ENCODE data around the gene SALL4. TPM values are rescaled to one million over a fixed set of nuclear protein-coding genes. Genes with fewer than 3 reads are reported as not detected.

SALL4 gene
- total RNA-seq (1 to 10 TPM in 1 of 2 donors, under 1 TPM in 1; 0.74 to 3.8 TPM), polyA plus RNA-seq (under 1 TPM; 0.06 to 0.12 TPM)
- long read RNA-seq, donor 1, partial matches to known transcripts, result 27 of 27 reads
- long read RNA-seq, donor 1, other reads (novel, unspliced or antisense), result 0 of 27 reads
- long read RNA-seq, donor 2, result 0 reads
- long read RNA-seq, donor 3, partial matches to known transcripts, result 0 of 1 reads
- long read RNA-seq, donor 3, other reads (novel, unspliced or antisense), result 0 of 1 reads
- long read RNA-seq, donor 4, result 0 reads
- long read RNA-seq, donor 5, full-length matches to known transcripts, result 2 of 2 reads
- long read RNA-seq, donor 5, partial matches to known transcripts, result 0 of 2 reads
- long read RNA-seq, donor 5, other reads (novel, unspliced or antisense), result 0 of 2 reads

GRCh38 chr20:51802170-51802751 lies at the start of gene SALL4:
TSS of gene SALL4 (minus strand) at chr20:51802521. CDS start at chr20:51802408, 113 bp downstream.
- Histone ChIP-seq H3K9ac (ENCODE audit: insufficient read depth in 1 of 2, low read length in 2 of 2) (peak within 1 kb of the TSS; percentile 0 to 72), H3K27ac (ENCODE audit: low read depth in 1 of 2, low read length in 1 of 2) (no peak within 1 kb of the TSS), H3K4me1 (ENCODE audit: control insufficient read depth in 5 of 5, insufficient read depth in 5 of 5, low read length in 5 of 5) (peaks cover 4 to 28% (median 9%) of the 10 kb centered on the region in 5 donors), H3K4me3 (no peak within 1 kb of the TSS), H3K27me3 (ENCODE audit: control insufficient read depth in 3 of 3, insufficient read depth in 3 of 3, low read length in 2 of 3) (no peaks in the 10 kb centered on the region), H3K9me3 (ENCODE audit: control insufficient read depth in 4 of 4, insufficient read depth in 3 of 4, low read length in 3 of 4) (no peaks in the 10 kb centered on the region), H3K36me3 (ENCODE audit: control insufficient read depth in 4 of 4, insufficient read depth in 4 of 4, low read length in 4 of 4) (no peaks in the 10 kb centered on the region)
- peak; percentile 73 to 89 (median 86) for DNase-seq
- 34 to 56% methylated on average over 29 to 44 of the region's 44 CpGs for WGBS, 2 donors
- no peak for TF ChIP-seq CTCF (IDR thresholded peaks at IDR 0.05; ENCODE audit: control extremely low read depth, extremely low read depth)
- ATAC-seq (ENCODE audit: insufficient read depth, low FRiP score), result no peak

- no peaks in the 10 kb centered on the region for H3K27me3 ChIP-seq (ENCODE audit: control insufficient read depth in 3 of 3, insufficient read depth in 3 of 3, low read length in 2 of 3)
- no peak for DNase-seq
- H3K4me3 ChIP-seq, result no peak overlapping the region
- 82 to 91% methylated on average over 2 of the region's 2 CpGs for WGBS, 2 donors
- no peak overlapping the region for H3K9ac ChIP-seq (ENCODE audit: insufficient read depth in 1 of 2, low read length in 2 of 2)
- ATAC-seq (ENCODE audit: insufficient read depth, low FRiP score), result no peak
- H3K36me3 ChIP-seq (ENCODE audit: control insufficient read depth in 4 of 4, insufficient read depth in 4 of 4, low read length in 4 of 4), result no peaks in the 10 kb centered on the region
- TF ChIP-seq CTCF (IDR thresholded peaks at IDR 0.05; ENCODE audit: control extremely low read depth, extremely low read depth), result no peak
- no peak overlapping the region for H3K27ac ChIP-seq (ENCODE audit: low read depth in 1 of 2, low read length in 1 of 2)
- no peaks in the 10 kb centered on the region for H3K4me1 ChIP-seq (ENCODE audit: control insufficient read depth in 5 of 5, insufficient read depth in 5 of 5, low read length in 5 of 5)
- no peaks in the 10 kb centered on the region for H3K9me3 ChIP-seq (ENCODE audit: control insufficient read depth in 4 of 4, insufficient read depth in 3 of 4, low read length in 3 of 4)
These were observed 46.0 kb upstream of the SALL4 start for GRCh38 chr20:51848346-51848745.

- 80 to 89% methylated on average over 5 of the region's 5 CpGs for WGBS, 2 donors
These were observed 38.5 kb upstream of the SALL4 start for GRCh38 chr20:51840865-51841264.

More at GRCh38 chr20:51840865-51841264, 38.5 kb upstream of the SALL4 start:
- ATAC-seq (ENCODE audit: insufficient read depth, low FRiP score) (no peak), DNase-seq (no peak)
- H3K4me3 ChIP-seq, result no peak overlapping the region
- no peak for TF ChIP-seq CTCF (IDR thresholded peaks at IDR 0.05; ENCODE audit: control extremely low read depth, extremely low read depth)
- H3K27ac ChIP-seq (ENCODE audit: low read depth in 1 of 2, low read length in 1 of 2), result no peak overlapping the region
- H3K9me3 ChIP-seq (ENCODE audit: control insufficient read depth in 4 of 4, insufficient read depth in 3 of 4, low read length in 3 of 4), result no peaks in the 10 kb centered on the region
- no peaks in the 10 kb centered on the region for H3K4me1 ChIP-seq (ENCODE audit: control insufficient read depth in 5 of 5, insufficient read depth in 5 of 5, low read length in 5 of 5)
- H3K36me3 ChIP-seq (ENCODE audit: control insufficient read depth in 4 of 4, insufficient read depth in 4 of 4, low read length in 4 of 4), result no peaks in the 10 kb centered on the region
- no peaks in the 10 kb centered on the region for H3K27me3 ChIP-seq (ENCODE audit: control insufficient read depth in 3 of 3, insufficient read depth in 3 of 3, low read length in 2 of 3)
- H3K9ac ChIP-seq (ENCODE audit: insufficient read depth in 1 of 2, low read length in 2 of 2), result no peak overlapping the region
